ENCODE results near the gene FNBP1L.

- TF ChIP-seq CTCF (IDR thresholded peaks at IDR 0.05) (no peak), POLR2A (IDR thresholded peaks at IDR 0.05) (no peak)
Observed at GRCh38 chr1:93522721-93523120, 74.8 kb downstream of the FNBP1L start.
